GM23338 (cell line): ENCODE results near the gene OOSP4B. TPM values are rescaled to one million over a fixed set of nuclear protein-coding genes. Genes with fewer than 3 reads are reported as not detected.

Source experiments
- ATAC-seq: fragments of 200-7000 bp; cut with Tn5 transposase; 3 replicates; pipeline ENCODE4 v1.9.1; 2020
- DNase-seq: peaks from one replicate; pipeline ENCODE4 v3.0.0-alpha.2; 2015; ENCODE audit warnings: low spot score
- H2AFZ ChIP-seq: fragments of 200-600 bp; sonication (generic); 2 replicates; pipeline ENCODE4 v1.8.0; 2016; ENCODE audit warnings: antibody characterized with exemption, mild to moderate bottlenecking, moderate library complexity
- H3F3A ChIP-seq: fragments of 200-600 bp; sonication (generic); replicated peaks from 2 replicates; pipeline ENCODE4 v1.8.0; 2017; ENCODE audit warnings: antibody characterized with exemption, mixed run types, low read depth
- H3K27ac ChIP-seq: fragments of 200-600 bp; sonication (generic); 2 replicates; pipeline ENCODE4 v1.6.1; 2016; ENCODE audit warnings: low read depth
- H3K27me3 ChIP-seq: fragments of 200-600 bp; sonication (generic); 2 replicates; pipeline ENCODE4 v1.8.0; 2016; ENCODE audit warnings: mild to moderate bottlenecking, mixed run types, moderate library complexity; ENCODE audit not compliant: insufficient read depth
- H3K36me3 ChIP-seq: fragments of 200-600 bp; sonication (generic); 2 replicates; pipeline ENCODE4 v1.8.0; 2016; ENCODE audit warnings: mild to moderate bottlenecking; ENCODE audit not compliant: insufficient read depth
- H3K4me1 ChIP-seq: fragments of 200-600 bp; sonication (generic); 2 replicates; pipeline ENCODE4 v1.8.0; 2016; ENCODE audit warnings: mild to moderate bottlenecking, moderate library complexity; ENCODE audit not compliant: insufficient read depth
- H3K4me2 ChIP-seq: fragments of 200-600 bp; sonication (generic); 2 replicates; pipeline ENCODE4 v1.7.1; 2017; ENCODE audit warnings: mixed run types
- H3K4me3 ChIP-seq: fragments of 200-600 bp; sonication (generic); 2 replicates; pipeline ENCODE4 v1.6.1; 2016; ENCODE audit warnings: mixed run types
- H3K79me2 ChIP-seq: fragments of 200-600 bp; sonication (generic); replicated peaks from 2 replicates; pipeline ENCODE4 v1.8.0; 2017; ENCODE audit warnings: mild to moderate bottlenecking; ENCODE audit not compliant: insufficient read depth
- H3K9me2 ChIP-seq: fragments of 200-600 bp; sonication (generic); 2 replicates; pipeline ENCODE4 v1.8.0; 2017; ENCODE audit not compliant: insufficient read depth
- H4K20me1 ChIP-seq: fragments of 200-600 bp; sonication (generic); replicated peaks from 2 replicates; pipeline ENCODE4 v1.8.0; 2017; ENCODE audit warnings: mild to moderate bottlenecking; ENCODE audit not compliant: insufficient read depth
- H3K27ac Mint-ChIP-seq: 2 replicates; pipeline ENCODE4 v1.8.0; 2020; ENCODE audit warnings: inconsistent platforms, mild to moderate bottlenecking, moderate library complexity, mixed read lengths
- H3K27me3 Mint-ChIP-seq: 3 replicates; pipeline ENCODE4 v1.8.0; 2022; ENCODE audit warnings: low read depth, mild to moderate bottlenecking, moderate library complexity, mixed read lengths, inconsistent platforms; ENCODE audit not compliant: insufficient read depth, poor library complexity
- H3K36me3 Mint-ChIP-seq: 3 replicates; pipeline ENCODE4 v1.8.0; 2021; ENCODE audit warnings: low read depth, mild to moderate bottlenecking, inconsistent platforms, moderate library complexity, mixed read lengths
- H3K4me1 Mint-ChIP-seq: 3 replicates; pipeline ENCODE4 v1.8.0; 2020; ENCODE audit warnings: mild to moderate bottlenecking, inconsistent platforms, mixed read lengths
- H3K4me3 Mint-ChIP-seq: 3 replicates; pipeline ENCODE4 v1.8.0; 2021; ENCODE audit warnings: moderate library complexity, mild to moderate bottlenecking, inconsistent platforms, mixed read lengths
- H3K9me3 Mint-ChIP-seq: 3 replicates; pipeline ENCODE4 v1.8.0; 2020; ENCODE audit warnings: moderate library complexity, mild to moderate bottlenecking, inconsistent platforms, mixed read lengths
- CREB1 ChIP-seq: fragments of 250-450 bp; sonication (Bioruptor Pico); IDR thresholded peaks from 2 replicates; pipeline ENCODE4 v1.5.0; 2020; ENCODE audit warnings: low read depth, mild to moderate bottlenecking, moderate library complexity
- EZH2 ChIP-seq: fragments of 200-600 bp; sonication (generic); IDR thresholded peaks from one replicate; pipeline ENCODE4 v1.8.0; 2017; ENCODE audit warnings: antibody characterized with exemption, mild to moderate bottlenecking, low read depth; ENCODE audit not compliant: unreplicated experiment
- EZH2phosphoT487 ChIP-seq: fragments of 200-600 bp; sonication (generic); IDR thresholded peaks from one replicate; pipeline ENCODE4 v1.8.1; 2018; ENCODE audit warnings: antibody characterized with exemption; ENCODE audit not compliant: unreplicated experiment
- JUNB ChIP-seq: IDR thresholded peaks from one replicate; pipeline ENCODE4 v1.6.1; 2016; ENCODE audit warnings: antibody characterized with exemption; ENCODE audit not compliant: unreplicated experiment
- NANOG ChIP-seq: IDR thresholded peaks from 2 replicates; pipeline ENCODE4 v1.6.1; 2016; ENCODE audit warnings: antibody characterized with exemption, borderline replicate concordance
- POLR2AphosphoS5 ChIP-seq: IDR thresholded peaks from 2 replicates; pipeline ENCODE4 v1.6.1; 2016; ENCODE audit warnings: antibody characterized with exemption, low read depth
- STAT1 ChIP-seq: IDR thresholded peaks from one replicate; pipeline ENCODE4 v1.6.1; 2016; ENCODE audit warnings: antibody characterized with exemption; ENCODE audit not compliant: unreplicated experiment
- ZNF114 ChIP-seq: fragments of 250-450 bp; sonication (Bioruptor Pico); IDR thresholded peaks from 2 replicates; pipeline ENCODE4 v1.5.0; 2020; ENCODE audit warnings: mild to moderate bottlenecking, moderate library complexity
- ZNF331 ChIP-seq: fragments of 250-450 bp; sonication (Bioruptor Pico); IDR thresholded peaks from 2 replicates; pipeline ENCODE4 v1.5.0; 2020; ENCODE audit warnings: low read depth, mild to moderate bottlenecking, moderate library complexity
- ZNF462 ChIP-seq: fragments of 250-450 bp; sonication (Bioruptor Pico); IDR thresholded peaks from 2 replicates; pipeline ENCODE4 v1.5.0; 2020; ENCODE audit warnings: mild to moderate bottlenecking, moderate library complexity
- polyA plus RNA-seq: library from polyadenylated mRNA; unstranded; fragments of >200 nt; fragmentation: Nextera tagmentation; extraction: Ambion mirVana; gene quantifications from 2 replicates; pipeline ENCODE4 v1.2.1, GENCODE V29; 2016
- total RNA-seq: library from RNA; depleted of rRNA; stranded (reverse); fragments of >200 nt; shearing (Covaris generic); gene quantifications from 2 replicates; pipeline ENCODE4 v1.2.3, GENCODE V29; 2014
- TF ChIP-seq, protein P1 (sequence below): IDR thresholded peaks from 2 replicates; pipeline ENCODE4 v1.6.1; 2016; ENCODE audit warnings: antibody characterized with exemption
- TF ChIP-seq, protein P2 (sequence below): IDR thresholded peaks from one replicate; pipeline ENCODE4 v1.6.1; 2018; ENCODE audit warnings: antibody characterized with exemption; ENCODE audit not compliant: unreplicated experiment
- TF ChIP-seq, protein P3 (sequence below), 2 experiments: fragments of 200-600 bp in 1 of 2; sonication (generic) in 1 of 2; conservative IDR thresholded peaks; 2 replicates each; pipeline versions ENCODE4 v1.5.1 to v1.6.1; 2016 to 2017; ENCODE audit warnings: antibody characterized with exemption in 2 of 2, low read depth in 2 of 2, mild to moderate bottlenecking in 2 of 2, moderate library complexity in 1 of 2

The OOSP4B gene
- total and polyA plus RNA-seq, 2 experiments from 2014 or later = not detected

DNA sequence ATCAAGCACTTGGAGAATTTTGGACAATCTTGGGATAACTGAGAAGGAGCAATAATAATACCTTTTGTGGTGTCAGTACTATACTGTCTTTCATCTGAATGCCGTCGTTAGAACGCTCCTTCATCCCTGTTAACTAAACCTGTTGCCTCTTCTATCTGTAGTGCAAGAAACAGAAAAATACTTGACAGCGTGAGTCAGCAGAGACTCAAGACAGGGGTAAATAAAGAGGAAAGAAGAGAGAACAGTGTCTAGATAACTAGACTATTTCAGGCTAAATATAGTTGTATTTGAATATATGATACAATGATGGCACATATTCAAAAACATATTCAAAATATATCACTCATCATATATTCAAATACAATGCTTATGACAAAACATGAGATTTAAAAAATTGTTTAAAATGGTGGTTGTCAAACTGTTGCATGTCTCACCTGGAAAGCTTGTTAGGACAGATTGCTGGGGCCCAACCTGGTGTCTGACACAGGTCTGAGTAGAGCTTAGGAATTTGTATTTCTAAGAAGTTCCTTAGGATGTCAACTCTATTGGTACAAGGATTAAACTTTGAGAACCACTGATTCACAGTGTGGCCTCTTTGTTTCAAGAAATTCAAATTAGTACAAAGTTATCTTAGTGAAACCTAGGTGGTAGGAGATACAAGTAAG is 35.7 kb upstream of the OOSP4B start:
- no peak overlapping the region for H3K4me3 Mint-ChIP-seq
- no peaks in the 10 kb centered on the region for H3K9me3 Mint-ChIP-seq
- H3K36me3 Mint-ChIP-seq = no peaks in the 10 kb centered on the region
- H3K27me3 Mint-ChIP-seq = no peaks in the 10 kb centered on the region
- H3K4me1 Mint-ChIP-seq = no peaks in the 10 kb centered on the region
- TF ChIP-seq POLR2AphosphoS5 = no peak
- no peak for TF ChIP-seq NANOG
- no peak for TF ChIP-seq EZH2phosphoT487
- TF ChIP-seq, protein P1, sequence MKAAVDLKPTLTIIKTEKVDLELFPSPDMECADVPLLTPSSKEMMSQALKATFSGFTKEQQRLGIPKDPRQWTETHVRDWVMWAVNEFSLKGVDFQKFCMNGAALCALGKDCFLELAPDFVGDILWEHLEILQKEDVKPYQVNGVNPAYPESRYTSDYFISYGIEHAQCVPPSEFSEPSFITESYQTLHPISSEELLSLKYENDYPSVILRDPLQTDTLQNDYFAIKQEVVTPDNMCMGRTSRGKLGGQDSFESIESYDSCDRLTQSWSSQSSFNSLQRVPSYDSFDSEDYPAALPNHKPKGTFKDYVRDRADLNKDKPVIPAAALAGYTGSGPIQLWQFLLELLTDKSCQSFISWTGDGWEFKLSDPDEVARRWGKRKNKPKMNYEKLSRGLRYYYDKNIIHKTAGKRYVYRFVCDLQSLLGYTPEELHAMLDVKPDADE = no peak
- TF ChIP-seq STAT1 = no peak
- TF ChIP-seq, protein P2, sequence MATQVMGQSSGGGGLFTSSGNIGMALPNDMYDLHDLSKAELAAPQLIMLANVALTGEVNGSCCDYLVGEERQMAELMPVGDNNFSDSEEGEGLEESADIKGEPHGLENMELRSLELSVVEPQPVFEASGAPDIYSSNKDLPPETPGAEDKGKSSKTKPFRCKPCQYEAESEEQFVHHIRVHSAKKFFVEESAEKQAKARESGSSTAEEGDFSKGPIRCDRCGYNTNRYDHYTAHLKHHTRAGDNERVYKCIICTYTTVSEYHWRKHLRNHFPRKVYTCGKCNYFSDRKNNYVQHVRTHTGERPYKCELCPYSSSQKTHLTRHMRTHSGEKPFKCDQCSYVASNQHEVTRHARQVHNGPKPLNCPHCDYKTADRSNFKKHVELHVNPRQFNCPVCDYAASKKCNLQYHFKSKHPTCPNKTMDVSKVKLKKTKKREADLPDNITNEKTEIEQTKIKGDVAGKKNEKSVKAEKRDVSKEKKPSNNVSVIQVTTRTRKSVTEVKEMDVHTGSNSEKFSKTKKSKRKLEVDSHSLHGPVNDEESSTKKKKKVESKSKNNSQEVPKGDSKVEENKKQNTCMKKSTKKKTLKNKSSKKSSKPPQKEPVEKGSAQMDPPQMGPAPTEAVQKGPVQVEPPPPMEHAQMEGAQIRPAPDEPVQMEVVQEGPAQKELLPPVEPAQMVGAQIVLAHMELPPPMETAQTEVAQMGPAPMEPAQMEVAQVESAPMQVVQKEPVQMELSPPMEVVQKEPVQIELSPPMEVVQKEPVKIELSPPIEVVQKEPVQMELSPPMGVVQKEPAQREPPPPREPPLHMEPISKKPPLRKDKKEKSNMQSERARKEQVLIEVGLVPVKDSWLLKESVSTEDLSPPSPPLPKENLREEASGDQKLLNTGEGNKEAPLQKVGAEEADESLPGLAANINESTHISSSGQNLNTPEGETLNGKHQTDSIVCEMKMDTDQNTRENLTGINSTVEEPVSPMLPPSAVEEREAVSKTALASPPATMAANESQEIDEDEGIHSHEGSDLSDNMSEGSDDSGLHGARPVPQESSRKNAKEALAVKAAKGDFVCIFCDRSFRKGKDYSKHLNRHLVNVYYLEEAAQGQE = no peak
- TF ChIP-seq ZNF462 (CRISPR knock-in tag) = no peak
- TF ChIP-seq EZH2 = no peak
- TF ChIP-seq ZNF331 = no peak
- TF ChIP-seq, protein P3, sequence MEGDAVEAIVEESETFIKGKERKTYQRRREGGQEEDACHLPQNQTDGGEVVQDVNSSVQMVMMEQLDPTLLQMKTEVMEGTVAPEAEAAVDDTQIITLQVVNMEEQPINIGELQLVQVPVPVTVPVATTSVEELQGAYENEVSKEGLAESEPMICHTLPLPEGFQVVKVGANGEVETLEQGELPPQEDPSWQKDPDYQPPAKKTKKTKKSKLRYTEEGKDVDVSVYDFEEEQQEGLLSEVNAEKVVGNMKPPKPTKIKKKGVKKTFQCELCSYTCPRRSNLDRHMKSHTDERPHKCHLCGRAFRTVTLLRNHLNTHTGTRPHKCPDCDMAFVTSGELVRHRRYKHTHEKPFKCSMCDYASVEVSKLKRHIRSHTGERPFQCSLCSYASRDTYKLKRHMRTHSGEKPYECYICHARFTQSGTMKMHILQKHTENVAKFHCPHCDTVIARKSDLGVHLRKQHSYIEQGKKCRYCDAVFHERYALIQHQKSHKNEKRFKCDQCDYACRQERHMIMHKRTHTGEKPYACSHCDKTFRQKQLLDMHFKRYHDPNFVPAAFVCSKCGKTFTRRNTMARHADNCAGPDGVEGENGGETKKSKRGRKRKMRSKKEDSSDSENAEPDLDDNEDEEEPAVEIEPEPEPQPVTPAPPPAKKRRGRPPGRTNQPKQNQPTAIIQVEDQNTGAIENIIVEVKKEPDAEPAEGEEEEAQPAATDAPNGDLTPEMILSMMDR (conservative IDR thresholded peaks at IDR 0.05; ENCODE audit: low read depth in 2 of 2) = no peak
- no peak for TF ChIP-seq JUNB
- no peak for TF ChIP-seq CREB1
- TF ChIP-seq ZNF114 (CRISPR knock-in tag) = no peak
- H3K27ac Mint-ChIP-seq = no peak overlapping the region
- Histone ChIP-seq H3K4me2 (no peak overlapping the region), H3K79me2 (no peaks in the 10 kb centered on the region), H3K36me3 (no peaks in the 10 kb centered on the region), H3K9me2 (no peaks in the 10 kb centered on the region), H2AFZ (no peak overlapping the region), H4K20me1 (no peaks in the 10 kb centered on the region), H3K4me3 (no peak overlapping the region), H3K27ac (no peak overlapping the region), H3F3A (no peaks in the 10 kb centered on the region), H3K27me3 (no peaks in the 10 kb centered on the region), H3K4me1 (no peaks in the 10 kb centered on the region)
- DNase-seq (no peak), ATAC-seq (no peak)
